Skin of body (tissue), 2 donors: ENCODE data around the gene PDIA5. TPM values are rescaled to one million over a fixed set of nuclear protein-coding genes. Genes with fewer than 3 reads are reported as not detected.
"Not testable (repeated sequence)": the region's sequence is repeated elsewhere in the genome, so short reads cannot be mapped to it uniquely, and the experiment has no call there.

Experiments used
- DNase-seq: peaks from one replicate; lab custom pipeline; 2025; lab: John Stamatoyannopoulos, UW
- total RNA-seq: library from RNA; depleted of rRNA; stranded (reverse); fragments of >200 nt; gene quantifications from one replicate; pipeline ENCODE4 v1.2.3, GENCODE V29; 2014

PDIA5 gene
- total RNA-seq, 1 donor from 2014 or later, result 17.9 TPM

DNA sequence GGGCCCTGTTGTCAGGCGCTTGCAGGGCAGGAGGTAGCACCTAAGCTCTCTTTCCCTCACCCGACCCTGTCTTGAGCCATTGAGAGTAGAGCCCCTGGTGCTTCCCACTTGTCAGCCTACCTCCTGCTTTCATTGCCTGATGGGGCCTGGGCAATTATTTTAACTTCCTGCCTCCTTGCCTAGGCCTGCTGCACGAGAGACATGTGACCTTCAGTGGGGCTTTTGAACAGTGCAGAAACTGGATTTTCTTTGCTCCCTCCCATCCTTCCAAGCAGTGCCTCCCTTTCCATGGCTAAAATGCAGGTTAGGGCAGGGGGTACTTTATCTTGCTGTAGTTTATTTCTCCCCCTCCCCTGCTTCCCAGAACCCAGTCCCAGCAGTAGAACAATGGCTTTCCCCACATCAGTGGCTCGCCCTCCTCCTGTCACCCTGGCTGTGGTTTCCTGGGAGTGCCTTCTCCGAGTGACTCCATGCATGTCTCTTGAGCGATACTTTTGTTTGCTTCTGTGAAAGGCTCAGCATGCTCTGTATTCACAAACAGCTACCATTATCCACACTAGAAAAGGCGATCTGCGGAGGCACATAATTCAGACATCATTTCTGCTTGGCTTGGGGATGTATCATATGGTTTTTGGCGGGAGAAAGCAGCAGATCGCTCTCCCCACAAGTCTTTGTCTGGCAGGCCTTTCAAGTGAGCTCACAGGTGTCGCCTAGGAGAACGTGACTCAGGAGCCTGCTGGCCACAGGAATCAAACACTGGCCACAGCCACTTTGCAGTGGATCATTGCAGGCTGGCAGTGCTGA is 24.1 kb downstream of the PDIA5 start:
- DNase-seq, result no peak

DNA sequence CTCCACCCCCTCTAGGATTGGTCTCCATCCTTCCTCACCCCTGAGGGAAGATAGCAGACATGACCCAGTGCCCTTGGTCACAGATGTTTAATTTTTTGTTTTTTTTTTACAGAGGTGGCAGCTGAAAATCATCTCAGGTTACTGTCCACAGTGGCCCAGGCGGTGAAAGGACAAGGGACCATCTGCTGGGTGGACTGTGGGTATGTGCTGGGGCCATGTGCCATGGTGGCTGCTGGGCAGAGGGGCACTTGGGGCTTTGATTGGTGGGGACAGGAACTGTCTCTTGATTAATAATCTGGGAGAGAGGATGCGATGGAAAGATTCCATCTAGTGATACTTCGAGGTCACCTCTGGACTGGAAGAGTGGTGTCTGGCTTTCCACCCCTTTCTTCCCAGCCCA is 25.4 kb downstream of the PDIA5 start:
- no peak for DNase-seq

DNA sequence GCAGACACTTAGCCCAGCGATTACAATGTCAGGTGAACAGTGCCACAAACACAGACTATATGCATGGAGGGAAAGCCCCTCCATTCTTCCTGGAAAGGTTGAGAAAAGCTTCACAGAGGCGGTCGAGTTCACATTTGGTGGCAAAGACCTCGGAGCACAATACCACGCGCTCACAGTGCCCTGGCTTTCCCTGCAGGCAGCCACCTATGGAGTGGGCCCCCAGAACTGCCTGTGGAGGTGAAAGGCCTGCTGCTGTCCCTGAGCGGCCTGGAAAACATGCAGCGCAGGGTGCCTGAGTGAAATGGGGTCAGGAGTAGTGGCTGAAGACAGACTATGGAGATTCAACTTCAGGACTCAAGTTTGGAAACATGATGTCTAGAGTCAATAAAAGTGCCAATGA is 26.9 kb downstream of the PDIA5 start:
- no peak for DNase-seq

DNA sequence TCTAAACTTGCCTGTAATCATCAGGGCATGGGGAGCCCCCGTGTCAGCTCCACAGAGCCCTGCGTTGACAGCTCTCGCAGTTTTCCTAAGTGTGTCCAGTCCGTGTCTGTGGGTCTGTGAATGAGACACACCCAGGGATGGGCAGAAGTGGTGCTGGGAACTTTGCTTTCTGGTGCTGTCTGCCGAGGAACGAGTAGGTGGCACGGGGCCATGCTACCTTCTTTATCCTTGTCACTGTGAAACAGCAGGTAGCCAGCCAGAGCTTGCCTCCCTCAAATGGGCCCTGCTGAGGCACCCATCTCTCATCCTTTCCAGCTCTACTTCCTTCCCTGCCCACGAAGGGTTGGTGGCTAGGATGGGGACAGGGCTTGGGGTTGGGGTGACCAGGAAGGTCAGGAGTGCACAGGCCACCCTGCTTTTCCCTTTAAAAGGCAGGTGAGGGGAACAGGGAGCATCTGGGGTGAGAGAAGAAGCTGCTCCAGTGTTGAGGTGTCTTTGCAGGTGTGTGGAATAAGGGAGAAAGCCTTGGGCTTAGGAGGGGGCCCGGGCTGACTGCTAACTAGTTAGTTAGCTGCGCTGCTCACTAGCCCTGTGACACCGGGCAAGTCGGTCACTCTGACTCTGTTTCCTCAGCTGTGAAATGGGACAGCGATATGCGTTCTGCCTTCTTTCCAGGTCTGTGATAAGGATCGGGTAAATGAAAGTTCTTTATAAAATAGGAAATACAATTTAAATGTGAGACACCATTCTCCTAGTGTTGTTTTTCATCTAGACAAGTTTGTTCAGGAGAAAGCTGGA is 27.9 kb downstream of the PDIA5 start:
- DNase-seq, result no peak

DNA sequence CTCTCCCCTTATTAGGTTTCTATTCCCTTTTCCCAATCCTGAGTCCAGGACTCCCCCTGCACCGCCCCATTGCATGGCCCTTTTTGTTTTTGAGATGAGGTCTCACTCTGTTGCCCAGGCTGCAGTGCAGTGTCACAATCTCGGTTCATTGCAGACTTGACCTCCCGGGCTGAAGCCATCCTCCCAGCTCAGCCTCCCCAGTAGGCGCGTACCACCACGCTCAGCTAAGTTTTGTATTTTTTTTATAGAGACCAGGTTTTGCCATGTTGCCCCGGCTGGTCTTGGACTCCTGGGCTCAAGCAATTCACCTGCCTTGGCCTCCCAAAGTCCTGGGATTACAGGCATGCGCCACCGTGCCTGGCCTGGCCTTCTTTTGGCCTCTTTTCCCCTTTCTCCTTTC is 29.3 kb downstream of the PDIA5 start:
- no peak for DNase-seq

DNA sequence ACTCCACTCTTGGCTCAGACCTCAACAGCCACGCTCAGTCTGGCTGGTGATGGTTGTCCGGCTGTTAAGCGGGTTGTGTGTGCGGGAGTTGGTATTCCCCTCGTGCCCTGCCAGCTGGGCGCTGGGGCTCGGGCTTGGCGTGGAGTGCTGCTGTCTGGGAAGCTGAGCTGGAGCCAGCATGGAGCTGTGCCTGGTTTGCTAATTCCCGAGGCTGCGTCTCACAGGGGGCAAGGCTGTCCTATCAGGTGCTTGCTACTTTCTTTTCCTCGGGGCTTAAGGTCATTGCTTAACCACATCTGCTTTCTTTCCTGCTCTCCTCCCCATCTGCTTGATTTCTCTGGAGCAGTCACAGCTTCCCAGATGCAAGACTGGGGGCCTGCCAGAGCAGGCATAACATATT is 29.9 kb downstream of the PDIA5 start:
- DNase-seq, result peak; percentile 17

DNA sequence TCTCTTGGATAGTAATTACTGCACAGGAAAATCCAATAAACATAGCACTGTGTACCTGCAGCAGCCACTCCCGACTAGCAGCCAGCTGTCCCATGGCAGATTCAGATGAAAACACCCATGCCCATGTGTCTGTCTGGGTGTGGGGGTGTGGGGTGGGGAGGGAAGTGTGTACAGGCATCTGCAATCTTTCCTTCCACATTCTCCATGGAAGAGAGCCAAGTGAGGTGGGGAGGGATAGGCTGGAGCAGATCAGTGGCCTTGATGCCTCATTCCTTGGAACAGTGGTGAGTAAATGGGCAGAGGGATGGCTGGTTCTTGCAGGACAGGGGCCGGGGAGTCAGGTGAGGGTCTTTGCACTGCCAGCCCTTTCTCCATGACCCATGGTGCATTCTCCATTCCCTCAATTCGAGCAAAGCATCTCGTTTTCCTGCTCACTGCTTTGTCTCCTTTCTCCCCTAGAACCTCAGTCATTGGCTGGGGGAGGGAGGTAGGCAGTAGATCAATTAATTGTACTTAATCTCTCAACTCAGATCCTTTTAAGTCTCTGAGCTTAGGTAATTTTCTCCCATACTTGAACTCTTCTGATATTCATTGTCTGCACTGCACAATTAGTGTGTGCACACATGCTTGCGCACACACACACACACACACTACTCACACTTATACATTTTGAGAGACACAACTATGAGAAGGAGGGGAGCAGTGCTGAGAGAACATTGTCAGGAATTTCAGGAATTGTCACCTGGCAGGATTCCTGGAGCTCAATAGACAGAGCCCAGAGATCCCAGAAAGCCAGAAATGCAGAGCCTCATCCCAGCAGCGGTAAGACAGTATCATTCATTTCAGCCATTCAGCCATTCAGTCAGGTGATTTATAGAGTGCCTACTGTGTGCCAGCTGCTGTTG is 31.9 kb downstream of the PDIA5 start:
- peak; percentile 17 for DNase-seq

DNA sequence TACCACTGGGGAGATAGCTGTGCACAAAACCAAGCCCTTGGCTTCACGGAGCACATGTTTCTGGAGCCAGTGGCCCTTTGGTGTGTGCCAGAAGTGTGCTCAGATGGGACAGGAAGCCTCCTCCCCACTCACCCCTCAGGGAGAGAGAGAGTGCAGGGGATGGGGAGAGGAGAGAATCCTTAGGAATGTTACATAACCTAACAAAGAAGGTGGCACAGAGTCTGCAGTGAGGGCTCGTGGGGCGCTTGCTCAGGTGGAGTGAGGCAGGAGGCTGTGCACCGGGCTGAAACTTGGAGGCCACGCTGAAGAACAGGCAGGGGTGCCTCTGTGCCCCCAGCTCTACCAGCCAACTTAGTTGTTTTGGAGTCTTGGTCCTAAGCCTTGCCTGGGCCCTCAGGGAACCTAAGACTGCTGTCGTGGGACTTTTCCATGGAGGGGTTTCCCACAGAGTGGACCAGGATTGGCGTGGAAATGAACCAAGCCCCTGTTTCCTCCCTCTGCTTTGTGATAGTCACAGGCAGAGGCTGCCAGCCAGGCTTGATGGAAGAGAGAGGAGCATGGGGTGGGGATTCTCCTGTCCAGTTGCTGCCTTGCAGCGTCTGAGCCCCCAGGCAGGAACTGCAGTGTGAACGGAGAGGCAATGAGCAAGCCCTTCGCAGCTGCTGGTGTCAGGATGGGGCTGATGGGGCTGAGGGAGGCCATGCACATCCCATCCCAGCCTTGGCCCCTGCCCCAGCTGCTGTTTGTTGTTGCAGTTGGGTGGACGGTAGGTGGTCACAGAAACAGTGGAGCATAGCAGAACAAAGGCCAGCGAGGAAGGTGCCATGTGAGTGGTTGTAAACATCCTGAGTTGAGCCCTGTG is 32.7 kb downstream of the PDIA5 start:
- DNase-seq, result no peak

DNA sequence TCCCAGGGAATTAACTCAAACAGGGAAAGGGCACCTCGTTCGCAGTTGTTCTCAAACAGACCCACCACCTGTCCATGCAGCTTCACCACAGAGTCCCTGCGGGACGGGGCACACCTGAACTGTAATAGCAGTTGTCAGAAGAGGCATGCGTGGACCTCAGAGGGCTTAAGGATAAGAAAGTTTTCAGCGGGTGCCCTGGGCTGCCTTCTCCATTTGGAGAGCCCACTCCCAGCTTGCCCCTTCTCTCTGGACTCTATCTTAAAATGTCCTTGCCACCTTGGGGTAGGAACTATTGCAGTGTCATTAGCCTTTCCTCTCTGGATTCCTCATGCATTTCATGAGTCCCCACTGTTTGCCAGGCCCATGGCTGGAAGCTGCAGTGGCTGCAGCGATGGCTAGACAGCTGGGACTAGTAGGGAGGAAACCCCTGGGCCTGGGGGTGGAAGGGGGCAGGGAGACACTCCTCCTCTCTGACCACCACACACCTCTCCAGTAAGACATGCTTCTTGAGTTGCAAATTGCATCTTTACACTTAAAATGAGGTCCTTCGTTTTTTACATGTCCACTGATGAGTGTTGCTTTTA is 33.5 kb downstream of the PDIA5 start:
- DNase-seq, result no peak

DNA sequence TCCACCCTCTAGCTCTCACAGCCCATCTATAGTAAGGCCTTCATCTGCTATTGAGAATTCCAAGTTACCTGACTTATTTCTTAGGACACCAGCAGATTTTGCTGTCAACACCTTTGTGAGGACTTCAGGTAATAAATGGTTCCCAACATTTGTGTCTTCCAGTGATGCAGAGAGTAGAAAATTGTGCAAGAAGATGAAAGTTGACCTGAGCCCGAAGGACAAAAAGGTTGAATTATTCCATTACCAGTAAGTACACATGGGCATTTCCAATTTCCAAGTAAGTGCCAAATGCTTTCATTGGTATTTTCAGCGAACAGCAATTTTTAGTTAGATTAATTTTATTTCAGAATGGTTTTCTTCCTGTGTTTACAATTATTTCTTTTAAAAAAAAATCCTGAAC is 35.4 kb downstream of the PDIA5 start:
- no peak for DNase-seq

DNA sequence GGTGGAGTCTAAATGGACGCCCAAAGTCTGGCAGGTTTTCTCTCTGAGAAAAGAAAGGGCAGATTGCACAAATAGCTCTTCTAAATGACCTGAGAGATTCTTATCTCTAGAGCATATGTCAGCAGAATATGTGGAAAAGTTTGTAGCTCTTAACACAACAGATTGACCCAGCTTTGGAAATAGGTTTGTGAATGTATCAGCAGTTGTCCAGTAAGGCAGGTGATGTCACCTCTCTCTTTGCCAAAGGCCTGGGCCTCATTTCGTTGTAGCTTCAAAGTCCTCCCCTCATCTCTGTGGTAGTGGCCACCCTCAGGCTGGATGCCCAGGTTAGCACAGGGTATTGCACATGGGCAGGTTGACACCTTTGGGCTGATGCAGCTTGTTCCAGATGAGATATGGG is 36.0 kb downstream of the PDIA5 start:
- no peak for DNase-seq

DNA sequence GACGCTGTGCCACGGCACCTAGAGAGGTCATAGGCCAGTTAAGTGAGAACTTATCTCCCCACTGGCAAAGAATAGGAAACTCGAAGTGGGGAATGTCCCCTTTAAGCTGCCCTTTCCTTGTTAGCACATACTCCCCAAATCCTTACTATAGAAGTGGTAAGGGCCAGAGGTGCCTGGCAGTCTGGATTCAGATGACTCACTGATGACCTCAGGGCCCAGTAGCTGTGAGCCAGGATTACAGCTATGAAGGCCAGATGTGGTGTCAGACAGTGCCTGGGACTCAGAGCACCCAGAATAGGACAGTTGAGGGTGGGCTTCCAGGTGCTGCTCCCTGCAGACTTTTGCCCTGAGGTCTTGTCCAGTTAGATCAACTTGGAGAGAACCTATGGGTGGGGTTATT is 37.7 kb downstream of the PDIA5 start:
- DNase-seq, result no peak

DNA sequence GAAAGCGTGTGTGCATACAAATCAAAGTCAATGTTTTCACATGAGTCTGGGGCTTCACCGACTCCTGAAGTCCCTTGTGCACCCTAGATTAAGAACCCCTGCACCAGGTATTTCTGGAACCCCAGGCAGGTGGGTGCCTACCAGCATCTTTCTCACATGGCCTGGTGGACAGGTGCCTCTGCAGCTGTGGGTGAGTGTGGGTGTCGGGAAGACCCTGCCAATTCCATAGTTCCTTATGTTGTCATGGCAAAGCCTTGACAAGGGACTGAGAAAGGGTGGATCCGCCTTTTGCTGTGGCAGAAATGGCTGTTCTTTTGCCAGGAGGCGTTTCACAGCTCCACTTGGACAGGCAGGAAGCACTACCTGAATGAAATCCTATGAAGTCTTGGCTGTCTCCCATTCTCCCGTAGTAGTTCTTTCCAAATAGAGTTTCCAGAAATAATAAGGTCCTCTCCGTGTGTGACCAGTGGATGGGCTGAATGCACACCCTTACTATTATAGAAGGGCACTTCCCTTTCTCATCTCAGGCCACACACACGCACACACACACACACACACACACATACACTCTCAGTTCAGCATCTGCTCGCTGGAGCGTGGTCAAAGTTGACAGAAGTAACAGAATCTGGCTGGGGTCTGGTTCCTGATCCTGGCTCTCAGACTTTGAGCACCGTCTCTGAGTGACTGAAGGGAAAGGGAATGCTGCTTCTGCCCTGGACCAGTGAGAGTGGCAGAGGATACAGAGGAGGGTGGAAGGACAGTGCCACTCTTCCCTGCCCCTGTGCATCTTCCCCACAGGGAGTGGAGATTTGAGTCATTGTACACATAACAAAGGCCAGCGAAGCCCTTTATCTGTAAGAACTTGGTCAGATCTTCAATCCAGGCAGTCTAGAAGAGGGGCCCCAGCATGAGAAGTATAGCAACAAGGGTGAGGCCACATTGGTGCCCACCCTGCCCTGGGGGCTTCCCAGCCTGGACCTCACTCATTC is 38.7 kb downstream of the PDIA5 start:
- no peak for DNase-seq

DNA sequence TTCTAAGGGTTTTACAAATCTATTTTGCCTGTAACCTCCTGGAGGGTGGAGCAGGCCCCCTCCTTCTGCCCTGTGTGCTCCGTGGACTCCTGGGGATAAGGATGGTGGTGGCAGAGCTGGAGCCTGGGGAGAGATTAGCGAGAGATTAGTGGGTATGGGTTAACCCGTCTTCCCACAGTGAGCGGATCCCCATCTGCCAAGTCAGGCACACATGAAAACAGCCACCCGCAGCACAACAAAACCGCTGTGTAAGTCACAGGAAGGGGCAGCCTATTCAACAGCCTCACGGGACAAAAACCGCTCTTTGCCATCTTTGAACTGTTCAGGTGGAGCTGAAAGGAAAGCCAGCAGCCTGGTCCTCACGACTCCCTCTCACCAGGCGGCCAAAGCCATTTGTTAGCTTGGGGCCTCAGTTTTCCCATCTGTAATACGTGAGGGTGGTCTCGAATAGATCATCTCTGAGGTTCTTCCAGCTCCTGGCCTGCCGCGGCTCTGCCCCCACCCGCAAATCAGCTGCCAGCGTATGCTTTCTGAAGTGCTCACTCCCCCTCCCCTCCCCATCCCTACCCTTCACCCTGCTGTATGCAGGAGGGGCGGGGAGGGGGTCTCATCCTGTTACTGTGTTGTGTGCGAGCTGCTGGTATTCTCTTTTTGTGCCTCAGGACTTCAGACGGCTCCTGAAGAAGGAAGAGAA is 43.6 kb downstream of the PDIA5 start:
- no peak for DNase-seq

DNA sequence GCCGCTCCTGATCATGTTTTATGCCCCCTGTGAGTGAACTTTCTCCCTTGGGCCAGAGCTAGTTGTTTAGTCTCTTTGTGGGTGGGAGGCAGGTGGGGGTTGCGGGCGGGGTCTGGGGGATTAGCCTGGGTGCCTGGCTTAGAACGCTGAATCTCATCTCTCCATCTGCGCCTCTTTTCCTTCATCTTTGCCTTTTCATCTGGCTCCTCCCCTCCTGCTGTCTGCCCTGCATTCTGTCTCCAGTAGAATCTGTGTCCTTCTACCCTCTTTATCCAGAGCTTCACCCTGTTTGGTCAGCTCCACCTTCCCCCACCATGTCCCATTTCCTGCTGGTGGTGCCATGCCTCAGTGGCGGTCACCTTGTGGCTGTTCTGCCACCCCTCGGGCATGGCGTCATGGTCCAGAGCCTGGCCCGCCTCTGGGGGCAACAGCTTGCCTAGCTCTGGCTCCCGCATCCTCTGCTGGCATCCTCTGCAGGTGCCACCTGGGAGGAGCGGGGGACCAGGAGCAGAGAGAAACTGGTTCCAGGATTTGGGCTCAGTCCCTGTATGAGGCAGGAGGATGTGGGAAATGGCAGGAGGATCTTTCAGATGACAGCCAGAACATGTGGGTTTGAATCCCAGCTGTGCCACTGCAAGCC is 44.3 kb downstream of the PDIA5 start:
- DNase-seq, result no peak

DNA sequence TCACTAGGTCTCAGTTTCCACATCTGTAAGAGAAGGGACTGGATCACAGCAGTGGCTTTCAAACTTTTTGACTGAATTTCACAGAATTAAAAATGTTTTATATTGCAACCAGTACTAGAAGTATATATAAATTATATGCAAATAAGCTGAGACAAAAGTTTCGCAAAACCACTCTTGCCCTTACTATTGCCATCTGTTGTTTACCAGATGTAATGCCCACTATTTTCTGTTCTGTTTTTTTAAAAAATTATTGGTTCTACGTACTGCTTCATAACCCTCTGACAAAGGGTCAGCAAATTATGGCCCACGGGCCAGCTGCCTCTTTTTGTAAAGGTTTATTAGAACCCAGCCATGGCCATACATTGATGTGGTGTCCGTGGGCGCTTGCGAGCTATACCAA is 44.8 kb downstream of the PDIA5 start:
- DNase-seq, result no peak

DNA sequence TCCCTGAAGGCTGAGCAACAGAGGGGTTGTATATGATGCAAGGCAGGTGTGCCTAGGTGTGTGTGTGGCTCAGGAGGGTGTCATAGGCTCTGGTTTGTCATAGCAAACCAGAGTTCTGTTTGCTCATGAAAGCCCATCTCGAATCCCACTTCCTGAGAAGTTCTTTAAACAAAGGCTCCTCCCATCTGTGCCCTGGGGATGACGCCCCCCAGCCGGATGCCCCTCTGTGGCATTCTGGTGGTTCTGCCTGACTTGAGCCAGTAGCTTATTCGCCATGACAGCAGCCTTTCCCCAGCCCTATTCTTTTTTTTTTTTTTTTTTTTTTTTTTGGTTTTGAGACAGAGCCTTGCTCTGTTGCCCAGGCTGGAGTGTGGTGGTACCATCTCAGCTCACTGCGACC is 45.4 kb downstream of the PDIA5 start:
- no peak for DNase-seq

DNA sequence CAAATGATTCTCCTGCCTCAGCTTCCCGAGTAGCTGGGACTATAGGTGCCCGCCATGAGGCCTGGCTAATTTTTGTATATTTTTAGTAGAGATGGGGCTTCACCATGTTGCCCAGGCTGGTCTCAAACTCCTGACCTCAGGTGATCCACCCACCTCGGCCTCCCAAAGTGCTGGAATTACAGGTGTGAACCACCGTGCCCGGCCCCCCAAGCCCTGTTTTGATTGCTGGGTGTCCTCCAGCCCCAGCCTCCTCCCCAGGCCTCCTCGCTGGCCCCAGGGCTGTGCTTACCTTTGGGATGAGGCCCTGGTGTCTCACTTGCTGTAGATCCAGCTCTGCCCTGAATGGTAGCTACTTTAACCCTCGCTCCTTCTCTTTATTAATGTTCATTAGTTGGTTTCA is 45.8 kb downstream of the PDIA5 start:
- not testable (repeated sequence) for DNase-seq
